ENCODE data around the gene AIFM3. TPM values are rescaled to one million over a fixed set of nuclear protein-coding genes. Genes with fewer than 3 reads are reported as not detected.
A peak's percentile ranks its signal among the peaks of the same experiment; 100 is the strongest.

AIFM3 gene
- total and polyA plus RNA-seq, 2 of the 13 experiments (the other 11 are each of a cell fraction or from before 2014, with no cell fraction given), result 9.0 to 15.3 TPM

DNA sequence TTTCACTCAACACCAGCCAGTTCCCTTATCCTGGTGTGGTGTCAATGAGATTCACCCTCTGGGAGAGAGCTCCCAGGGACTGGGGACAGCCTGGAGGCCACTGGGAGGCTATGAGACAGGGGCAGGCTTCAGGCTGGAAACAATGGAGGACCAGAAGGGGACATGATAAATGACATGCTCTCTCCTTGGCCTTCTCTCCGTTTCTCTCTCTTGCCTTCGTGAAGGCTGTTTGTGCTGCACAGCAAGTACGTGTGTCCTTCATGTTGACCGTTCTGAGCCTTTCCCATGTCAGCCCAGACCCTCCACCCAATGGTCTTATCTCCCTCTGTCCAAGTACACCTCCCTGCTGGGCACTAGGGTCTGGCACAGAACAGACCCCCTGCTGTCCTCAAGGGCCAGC lies 13.5 kb downstream of the AIFM3 start:
- in situ Hi-C loops (cut with HindIII; ENCODE audit: extremely low pct_ligation_motif_present, low pct_unique_long_range_greater_than_20kb), result no loop called here
- POLR2A ChIA-PET, result interaction anchor here (0.6 to 4.3 kb wide), 8 partner anchors 9 to 29 kb away, joined by 3 to 45 read pairs (median 18); partner anchors contain the start of gene THAP7
- CTCF ChIA-PET (ENCODE audit: low intra/inter-chr PET ratio, low total read pairs), result no interaction called here
- DNase-seq (ENCODE audit: low spot score), result no peak
- H3K4me2 ChIP-seq (ENCODE audit: low read depth, low read length), result peak overlapping the region; percentile 97
- WGBS (ENCODE audit: low lambda C conversion rate), result 83% methylated on average over 4 of the region's 4 CpGs
- H3K27ac ChIP-seq (ENCODE audit: extremely low read length, insufficient read depth, low read length), result peak overlapping the region; percentile 67
- no peaks in the 10 kb centered on the region; a peak in 2 of 5 replicates for H3K36me3 ChIP-seq (replicated peaks in 1 of 2; ENCODE audit: control insufficient read depth in 1 of 2, insufficient read depth in 2 of 2, low read length in 2 of 2)
- FAIRE-seq, result no peak
- H3K4me3 ChIP-seq (replicated peaks in 1 of 3; ENCODE audit: insufficient read depth in 1 of 3, low read depth in 2 of 3, low read length in 3 of 3), result peak overlapping the region in 1 of 3 experiments; percentile 45; a peak in 1 of 6 replicates
- peaks cover 39% of the 10 kb centered on the region for H3K4me1 ChIP-seq (ENCODE audit: insufficient read depth, low read length)
- 0 out of 2 replicates have a peak overlapping the region, but pooled peaks have one; percentile 25 for H3K9ac ChIP-seq (ENCODE audit: insufficient read depth, low read depth, low read length)
- intact Hi-C loops (cut with micrococcal nuclease; ENCODE audit: unreplicated experiment), result no loop called here
- peak; percentile 1; the same call in 1 of the 3 replicates for ATAC-seq
- no peaks in the 10 kb centered on the region; a peak in 1 of 5 replicates for H3K27me3 ChIP-seq (ENCODE audit: control insufficient read depth in 1 of 2, insufficient read depth in 2 of 2, low read length in 2 of 2)
- 0 out of 2 replicates have a peak, but pooled peaks cover 4% of the 10 kb centered on the region for H3K9me3 ChIP-seq (ENCODE audit: low read length)
- no TSS peak for BruUV-seq (replicated peaks)
- no peak overlapping the region for H2AFZ ChIP-seq (ENCODE audit: low read length)
- H3K79me2 ChIP-seq (ENCODE audit: insufficient read depth, low read length), result peaks cover 11% of the 10 kb centered on the region
- H4K20me1 ChIP-seq (ENCODE audit: insufficient read depth, low read length), result no peaks in the 10 kb centered on the region
- TF ChIP-seq, protein P1, sequence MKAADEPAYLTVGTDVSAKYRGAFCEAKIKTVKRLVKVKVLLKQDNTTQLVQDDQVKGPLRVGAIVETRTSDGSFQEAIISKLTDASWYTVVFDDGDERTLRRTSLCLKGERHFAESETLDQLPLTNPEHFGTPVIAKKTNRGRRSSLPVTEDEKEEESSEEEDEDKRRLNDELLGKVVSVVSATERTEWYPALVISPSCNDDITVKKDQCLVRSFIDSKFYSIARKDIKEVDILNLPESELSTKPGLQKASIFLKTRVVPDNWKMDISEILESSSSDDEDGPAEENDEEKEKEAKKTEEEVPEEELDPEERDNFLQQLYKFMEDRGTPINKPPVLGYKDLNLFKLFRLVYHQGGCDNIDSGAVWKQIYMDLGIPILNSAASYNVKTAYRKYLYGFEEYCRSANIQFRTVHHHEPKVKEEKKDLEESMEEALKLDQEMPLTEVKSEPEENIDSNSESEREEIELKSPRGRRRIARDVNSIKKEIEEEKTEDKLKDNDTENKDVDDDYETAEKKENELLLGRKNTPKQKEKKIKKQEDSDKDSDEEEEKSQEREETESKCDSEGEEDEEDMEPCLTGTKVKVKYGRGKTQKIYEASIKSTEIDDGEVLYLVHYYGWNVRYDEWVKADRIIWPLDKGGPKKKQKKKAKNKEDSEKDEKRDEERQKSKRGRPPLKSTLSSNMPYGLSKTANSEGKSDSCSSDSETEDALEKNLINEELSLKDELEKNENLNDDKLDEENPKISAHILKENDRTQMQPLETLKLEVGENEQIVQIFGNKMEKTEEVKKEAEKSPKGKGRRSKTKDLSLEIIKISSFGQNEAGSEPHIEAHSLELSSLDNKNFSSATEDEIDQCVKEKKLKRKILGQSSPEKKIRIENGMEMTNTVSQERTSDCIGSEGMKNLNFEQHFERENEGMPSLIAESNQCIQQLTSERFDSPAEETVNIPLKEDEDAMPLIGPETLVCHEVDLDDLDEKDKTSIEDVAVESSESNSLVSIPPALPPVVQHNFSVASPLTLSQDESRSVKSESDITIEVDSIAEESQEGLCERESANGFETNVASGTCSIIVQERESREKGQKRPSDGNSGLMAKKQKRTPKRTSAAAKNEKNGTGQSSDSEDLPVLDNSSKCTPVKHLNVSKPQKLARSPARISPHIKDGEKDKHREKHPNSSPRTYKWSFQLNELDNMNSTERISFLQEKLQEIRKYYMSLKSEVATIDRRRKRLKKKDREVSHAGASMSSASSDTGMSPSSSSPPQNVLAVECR (CRISPR knock-in tag; IDR thresholded peaks at IDR 0.05; ENCODE audit: borderline replicate concordance), result no peak
- TF ChIP-seq SRY (CRISPR knock-in tag; IDR thresholded peaks at IDR 0.05) (0 out of 2 replicates have a peak, but pooled peaks have one; percentile 14), CHCHD3 (CRISPR knock-in tag; IDR thresholded peaks at IDR 0.05) (0 out of 2 replicates have a peak, but pooled peaks have one; percentile 36), NR2F6 (IDR thresholded peaks at IDR 0.05) (no peak), NR2F6 (CRISPR knock-in tag; IDR thresholded peaks at IDR 0.05) (no peak), THAP11 (CRISPR knock-in tag; IDR thresholded peaks at IDR 0.05) (no peak), KMT2B (CRISPR knock-in tag; IDR thresholded peaks at IDR 0.05) (0 out of 2 replicates have a peak, but pooled peaks have one; percentile 7), ZNF709 (CRISPR knock-in tag; IDR thresholded peaks at IDR 0.05) (no peak), ZNF430 (CRISPR knock-in tag; IDR thresholded peaks at IDR 0.05) (no peak), ZC3H13 (CRISPR knock-in tag; IDR thresholded peaks at IDR 0.05) (peak; percentile 67; the same call in 1 of the 2 replicates), ZBTB7B (CRISPR knock-in tag; IDR thresholded peaks at IDR 0.05) (no peak), GATAD1 (CRISPR knock-in tag; IDR thresholded peaks at IDR 0.05) (no peak), MIXL1 (CRISPR knock-in tag; IDR thresholded peaks at IDR 0.05) (no peak), REPIN1 (CRISPR knock-in tag; IDR thresholded peaks at IDR 0.05; ENCODE audit: borderline replicate concordance, low read depth) (no peak), IRF2 (CRISPR knock-in tag; IDR thresholded peaks at IDR 0.05) (no peak)
- TF ChIP-seq, protein P2, sequence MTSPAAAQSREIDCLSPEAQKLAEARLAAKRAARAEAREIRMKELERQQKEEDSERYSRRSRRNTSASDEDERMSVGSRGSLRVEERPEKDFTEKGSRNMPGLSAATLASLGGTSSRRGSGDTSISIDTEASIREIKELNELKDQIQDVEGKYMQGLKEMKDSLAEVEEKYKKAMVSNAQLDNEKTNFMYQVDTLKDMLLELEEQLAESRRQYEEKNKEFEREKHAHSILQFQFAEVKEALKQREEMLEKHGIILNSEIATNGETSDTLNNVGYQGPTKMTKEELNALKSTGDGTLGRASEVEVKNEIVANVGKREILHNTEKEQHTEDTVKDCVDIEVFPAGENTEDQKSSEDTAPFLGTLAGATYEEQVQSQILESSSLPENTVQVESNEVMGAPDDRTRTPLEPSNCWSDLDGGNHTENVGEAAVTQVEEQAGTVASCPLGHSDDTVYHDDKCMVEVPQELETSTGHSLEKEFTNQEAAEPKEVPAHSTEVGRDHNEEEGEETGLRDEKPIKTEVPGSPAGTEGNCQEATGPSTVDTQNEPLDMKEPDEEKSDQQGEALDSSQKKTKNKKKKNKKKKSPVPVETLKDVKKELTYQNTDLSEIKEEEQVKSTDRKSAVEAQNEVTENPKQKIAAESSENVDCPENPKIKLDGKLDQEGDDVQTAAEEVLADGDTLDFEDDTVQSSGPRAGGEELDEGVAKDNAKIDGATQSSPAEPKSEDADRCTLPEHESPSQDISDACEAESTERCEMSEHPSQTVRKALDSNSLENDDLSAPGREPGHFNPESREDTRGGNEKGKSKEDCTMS (CRISPR knock-in tag; conservative IDR thresholded peaks at IDR 0.05), result no peak
- TF ChIP-seq, protein P3, sequence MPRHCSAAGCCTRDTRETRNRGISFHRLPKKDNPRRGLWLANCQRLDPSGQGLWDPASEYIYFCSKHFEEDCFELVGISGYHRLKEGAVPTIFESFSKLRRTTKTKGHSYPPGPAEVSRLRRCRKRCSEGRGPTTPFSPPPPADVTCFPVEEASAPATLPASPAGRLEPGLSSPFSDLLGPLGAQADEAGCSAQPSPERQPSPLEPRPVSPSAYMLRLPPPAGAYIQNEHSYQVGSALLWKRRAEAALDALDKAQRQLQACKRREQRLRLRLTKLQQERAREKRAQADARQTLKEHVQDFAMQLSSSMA (CRISPR knock-in tag; IDR thresholded peaks at IDR 0.05), result peak; percentile 22; the same call in 1 of the 2 replicates
- TF ChIP-seq, protein P4, sequence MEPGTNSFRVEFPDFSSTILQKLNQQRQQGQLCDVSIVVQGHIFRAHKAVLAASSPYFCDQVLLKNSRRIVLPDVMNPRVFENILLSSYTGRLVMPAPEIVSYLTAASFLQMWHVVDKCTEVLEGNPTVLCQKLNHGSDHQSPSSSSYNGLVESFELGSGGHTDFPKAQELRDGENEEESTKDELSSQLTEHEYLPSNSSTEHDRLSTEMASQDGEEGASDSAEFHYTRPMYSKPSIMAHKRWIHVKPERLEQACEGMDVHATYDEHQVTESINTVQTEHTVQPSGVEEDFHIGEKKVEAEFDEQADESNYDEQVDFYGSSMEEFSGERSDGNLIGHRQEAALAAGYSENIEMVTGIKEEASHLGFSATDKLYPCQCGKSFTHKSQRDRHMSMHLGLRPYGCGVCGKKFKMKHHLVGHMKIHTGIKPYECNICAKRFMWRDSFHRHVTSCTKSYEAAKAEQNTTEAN (CRISPR knock-in tag; conservative IDR thresholded peaks at IDR 0.05), result no peak
